Body of pancreas (tissue), 4 donors: ENCODE results near the gene CNTNAP5. TPM values are rescaled to one million over a fixed set of nuclear protein-coding genes. Genes with fewer than 3 reads are reported as not detected.

Experiments used
- ATAC-seq: fragments of 150-250 bp; one replicate; pipeline ENCODE4 v1.9.1; 2016
- DNase-seq, 4 donors: peaks; one replicate each; pipeline ENCODE4 v3.0.0-alpha.2; 2019
- H3K27ac ChIP-seq, 4 donors: fragments of 200-600 bp; sonication (generic); 1 replicate in 3 of 4; 2 replicates in 1 of 4; pipeline versions ENCODE4 v1.5.1 to v1.6.1; 2016 to 2019; ENCODE audit warnings: mild to moderate bottlenecking in 1 of 4, mixed read lengths in 1 of 4, moderate library complexity in 1 of 4
- H3K27me3 ChIP-seq, 2 donors: fragments of 200-600 bp; sonication (generic); one replicate each; pipeline ENCODE4 v1.6.0; 2016; ENCODE audit warnings: mild to moderate bottlenecking in 1 of 2
- H3K36me3 ChIP-seq, 2 donors: fragments of 200-600 bp; sonication (generic); replicated peaks in 1 of 2; 2 replicates each; pipeline ENCODE4 v1.5.1; 2016; ENCODE audit warnings: low read depth in 2 of 2; ENCODE audit not compliant: insufficient read depth in 1 of 2
- H3K4me1 ChIP-seq: fragments of 200-600 bp; sonication (generic); one replicate; pipeline ENCODE4 v1.6.0; 2016
- H3K4me3 ChIP-seq, 2 donors: fragments of 200-600 bp; sonication (generic); 1 replicate in 1 of 2; 2 replicates in 1 of 2; pipeline ENCODE4 v1.5.1; 2016 to 2019
- H3K9me3 ChIP-seq, 3 donors: fragments of 200-600 bp; sonication (generic); 1 replicate in 2 of 3; 2 replicates in 1 of 3; pipeline ENCODE4 v1.5.1; 2016
- CTCF ChIP-seq, 7 experiments: fragments of 450-650 bp in 4 of 7; fragments of 200-600 bp in 3 of 7; sonication (generic) in 3 of 7; IDR thresholded peaks; one replicate each; pipeline ENCODE4 v1.5.1; 2016 to 2019; ENCODE audit warnings: antibody characterized with exemption in 7 of 7
- POLR2A ChIP-seq, 3 donors: fragments of 450-650 bp; IDR thresholded peaks; one replicate each; pipeline ENCODE4 v1.6.1; 2016; ENCODE audit warnings: antibody characterized with exemption in 3 of 3, mild to moderate bottlenecking in 2 of 3
- WGBS, 2 donors: methylation state at CpG; one replicate each; pipeline ENCODE4 v1.1.5; 2017; 5-methylcytosine and 5-hydroxymethylcytosine counted together
- intact Hi-C: fragments of 100-400 bp; cut with DNase I; formaldehyde crosslinking; loops from one replicate; pipeline ENCODE4 v1.15.1; 2023
- total RNA-seq, 2 donors: library from RNA; depleted of rRNA; stranded (reverse); fragments of >200 nt; gene quantifications; one replicate each; pipeline ENCODE4 v1.1.0, GENCODE V29; 2016

The CNTNAP5 gene
- total RNA-seq, 2 donors from 2014 or later, result 0.26 to 0.33 TPM

GRCh38 chr2:124816007-124816406, 790.9 kb downstream of the CNTNAP5 start:
- DNase-seq (no peak), ATAC-seq (no peak)
- Histone ChIP-seq H3K9me3 (no peaks in the 10 kb centered on the region), H3K27me3 (no peaks in the 10 kb centered on the region), H3K4me1 (no peaks in the 10 kb centered on the region), H3K36me3 (no peaks in the 10 kb centered on the region), H3K4me3 (no peak overlapping the region), H3K27ac (no peak overlapping the region)
- intact Hi-C loops, result no loop called here
- 53 to 57% methylated on average over 3 of the region's 3 CpGs for WGBS, 2 donors
- no peak for TF ChIP-seq CTCF (IDR thresholded peaks at IDR 0.05)
- TF ChIP-seq POLR2A (IDR thresholded peaks at IDR 0.05), result no peak

- no peaks in the 10 kb centered on the region for H3K36me3 ChIP-seq
- no peaks in the 10 kb centered on the region for H3K9me3 ChIP-seq
- H3K27ac ChIP-seq, result no peak overlapping the region
- WGBS, 2 donors, result 43 to 50% methylated on average over 3 of the region's 3 CpGs
- no peak overlapping the region for H3K4me3 ChIP-seq
- no peak for TF ChIP-seq CTCF (IDR thresholded peaks at IDR 0.05)
- TF ChIP-seq POLR2A (IDR thresholded peaks at IDR 0.05), result no peak
- no peak for DNase-seq
- H3K27me3 ChIP-seq, result no peaks in the 10 kb centered on the region
- no peak for ATAC-seq
- intact Hi-C loops, result no loop called here
- H3K4me1 ChIP-seq, result no peaks in the 10 kb centered on the region
These were observed 797.4 kb downstream of the CNTNAP5 start for GRCh38 chr2:124822516-124822915.

GRCh38 chr2:124824441-124824840, 799.4 kb downstream of the CNTNAP5 start:
- Histone ChIP-seq H3K4me3 (no peak overlapping the region), H3K27me3 (no peaks in the 10 kb centered on the region), H3K9me3 (no peaks in the 10 kb centered on the region), H3K36me3 (no peaks in the 10 kb centered on the region), H3K27ac (no peak overlapping the region), H3K4me1 (no peaks in the 10 kb centered on the region)
- TF ChIP-seq POLR2A (IDR thresholded peaks at IDR 0.05) (no peak), CTCF (IDR thresholded peaks at IDR 0.05) (no peak)
- 59 to 66% methylated on average over 2 of the region's 2 CpGs for WGBS, 2 donors
- DNase-seq (no peak), ATAC-seq (no peak)
- intact Hi-C loops, result no loop called here

- H3K9me3 ChIP-seq, result no peaks in the 10 kb centered on the region
These were observed 807.4 kb downstream of the CNTNAP5 start for GRCh38 chr2:124832521-124832920.

More at GRCh38 chr2:124832521-124832920, 807.4 kb downstream of the CNTNAP5 start:
- TF ChIP-seq CTCF (IDR thresholded peaks at IDR 0.05), result no peak
- TF ChIP-seq POLR2A (IDR thresholded peaks at IDR 0.05), result no peak
- WGBS, 2 donors, result 36 to 75% methylated on average over 2 of the region's 2 CpGs
- ATAC-seq (no peak), DNase-seq (no peak)
- intact Hi-C loops, result no loop called here
- Histone ChIP-seq H3K27me3 (no peaks in the 10 kb centered on the region), H3K4me3 (no peak overlapping the region), H3K36me3 (no peaks in the 10 kb centered on the region), H3K27ac (no peak overlapping the region), H3K4me1 (no peaks in the 10 kb centered on the region)
